Measurements from ENCODE around the gene CRIP1.

Gene CRIP1

DNA sequence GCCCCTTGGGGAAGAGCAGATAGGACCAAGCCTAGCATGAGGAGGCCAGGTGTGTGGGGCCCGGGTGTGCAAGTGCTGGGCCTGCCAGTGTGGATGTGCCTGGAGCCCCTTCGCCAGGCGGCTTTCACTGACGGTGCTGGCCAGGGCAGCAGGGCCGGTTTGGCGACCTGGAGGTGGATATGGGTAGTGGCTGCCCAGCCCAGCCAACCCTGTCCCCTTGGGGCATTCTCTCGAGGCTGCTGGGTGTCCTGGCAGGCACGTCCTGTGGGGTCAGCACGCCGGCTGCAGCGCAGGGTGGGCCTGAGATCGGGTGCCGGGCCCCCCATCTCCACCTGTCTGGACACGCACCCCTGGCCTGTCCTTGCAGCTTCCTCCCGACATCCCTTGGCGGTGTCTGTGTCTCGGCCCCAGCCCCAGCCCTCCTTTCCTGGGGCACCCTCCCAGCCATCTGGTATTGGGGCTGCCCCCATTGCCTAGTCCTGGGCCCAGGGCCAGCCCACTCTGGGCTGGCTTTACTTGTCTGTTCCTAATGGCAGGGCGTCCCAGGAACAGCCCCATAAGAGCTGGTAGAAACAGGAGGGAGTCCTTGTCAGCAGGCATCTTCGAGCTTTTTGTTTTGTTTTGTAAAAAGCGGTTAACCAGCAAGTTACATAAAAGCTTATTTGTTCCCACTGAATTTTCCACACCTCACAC is 19.3 kb upstream of the CRIP1 start:
- H2BK120ac ChIP-seq (ENCODE audit: low read depth, low read length), result no peak overlapping the region
- no peaks in the 10 kb centered on the region for H3K4me1 ChIP-seq (ENCODE audit: control insufficient read depth, low read depth, low read length)
- H3K9ac ChIP-seq (ENCODE audit: low read length), result no peak overlapping the region
- no peaks in the 10 kb centered on the region for H3K79me2 ChIP-seq (ENCODE audit: control insufficient read depth, insufficient read depth, low read length)
- no peak overlapping the region for H3K18ac ChIP-seq (ENCODE audit: low read length)
- H3K4me3 ChIP-seq (ENCODE audit: low read length), result no peak overlapping the region
- no peak overlapping the region for H3K23ac ChIP-seq (ENCODE audit: low read length)
- DNase-seq, result no peak
- H2BK5ac ChIP-seq (ENCODE audit: low read length), result no peak overlapping the region
- H3K27me3 ChIP-seq (ENCODE audit: insufficient read depth, low read length, poor library complexity), result no peaks in the 10 kb centered on the region
- no peak overlapping the region for H4K5ac ChIP-seq (ENCODE audit: low read length)
- H3K79me1 ChIP-seq (ENCODE audit: low read length), result no peaks in the 10 kb centered on the region
- WGBS (ENCODE audit: extremely low coverage, insufficient coverage, low lambda C conversion rate), result no CpG with 5 or more reads among the region's 20 CpGs
- H3K4me2 ChIP-seq (ENCODE audit: low read length), result no peak overlapping the region
- no peak overlapping the region for H4K8ac ChIP-seq (ENCODE audit: low read depth, low read length)
- H3K4ac ChIP-seq (ENCODE audit: low read depth, low read length), result no peak overlapping the region
- no peak overlapping the region for H2BK15ac ChIP-seq (replicated peaks; ENCODE audit: low read depth)
- H3K36me3 ChIP-seq (ENCODE audit: control insufficient read depth, insufficient read depth, low read length), result peaks cover 6% of the 10 kb centered on the region
- no peak overlapping the region for H2AK5ac ChIP-seq (ENCODE audit: low read length)
- no peak overlapping the region for H3K27ac ChIP-seq (ENCODE audit: low read depth, low read length)
- H3K56ac ChIP-seq (ENCODE audit: low read length), result no peak overlapping the region

DNA sequence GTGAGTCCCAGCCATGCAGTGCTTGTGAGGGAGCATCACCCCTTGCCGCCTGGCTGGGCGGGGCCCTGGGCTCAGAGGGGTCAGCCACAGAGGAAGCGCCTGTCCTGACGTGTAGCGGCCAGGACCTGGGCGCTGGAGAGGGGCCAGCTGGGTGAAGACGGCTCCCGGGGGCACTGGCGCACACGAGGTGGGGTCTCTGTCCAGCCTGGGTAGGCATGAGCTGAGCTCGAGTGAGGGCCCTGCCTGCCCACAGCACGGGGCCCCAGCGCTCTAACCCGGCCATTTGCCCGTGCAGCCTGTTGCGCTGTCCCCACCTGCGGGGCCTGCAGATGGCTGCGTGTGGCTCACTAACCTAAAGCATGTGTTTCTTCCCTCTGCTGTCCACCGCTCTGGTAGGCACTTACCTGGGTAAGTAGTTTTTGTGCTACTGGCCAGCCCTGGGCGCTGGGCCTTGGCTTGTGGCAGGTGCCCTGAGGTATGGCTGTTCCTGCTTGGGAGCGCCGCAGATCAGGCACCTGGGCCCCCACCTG is 18.7 kb upstream of the CRIP1 start:
- WGBS (ENCODE audit: extremely low coverage, insufficient coverage, low lambda C conversion rate), result no CpG with 5 or more reads among the region's 22 CpGs
- H4K8ac ChIP-seq (ENCODE audit: low read depth, low read length), result no peak overlapping the region
- H3K4me3 ChIP-seq (ENCODE audit: low read length), result no peak overlapping the region
- H3K23ac ChIP-seq (ENCODE audit: low read length), result no peak overlapping the region
- no peak overlapping the region for H2BK5ac ChIP-seq (ENCODE audit: low read length)
- no peaks in the 10 kb centered on the region for H3K79me1 ChIP-seq (ENCODE audit: low read length)
- no peak overlapping the region for H2BK15ac ChIP-seq (replicated peaks; ENCODE audit: low read depth)
- no peak overlapping the region for H3K27ac ChIP-seq (ENCODE audit: low read depth, low read length)
- H3K4ac ChIP-seq (ENCODE audit: low read depth, low read length), result no peak overlapping the region
- H3K18ac ChIP-seq (ENCODE audit: low read length), result no peak overlapping the region
- H4K5ac ChIP-seq (ENCODE audit: low read length), result no peak overlapping the region
- H2BK120ac ChIP-seq (ENCODE audit: low read depth, low read length), result no peak overlapping the region
- no peak overlapping the region for H3K4me2 ChIP-seq (ENCODE audit: low read length)
- no peak for DNase-seq
- H3K79me2 ChIP-seq (ENCODE audit: control insufficient read depth, insufficient read depth, low read length), result no peaks in the 10 kb centered on the region
- H2AK5ac ChIP-seq (ENCODE audit: low read length), result no peak overlapping the region
- H3K4me1 ChIP-seq (ENCODE audit: control insufficient read depth, low read depth, low read length), result no peaks in the 10 kb centered on the region
- H3K27me3 ChIP-seq (ENCODE audit: insufficient read depth, low read length, poor library complexity), result no peaks in the 10 kb centered on the region
- H3K9ac ChIP-seq (ENCODE audit: low read length), result no peak overlapping the region
- peaks cover 5% of the 10 kb centered on the region for H3K36me3 ChIP-seq (ENCODE audit: control insufficient read depth, insufficient read depth, low read length)
- no peak overlapping the region for H3K56ac ChIP-seq (ENCODE audit: low read length)

DNA sequence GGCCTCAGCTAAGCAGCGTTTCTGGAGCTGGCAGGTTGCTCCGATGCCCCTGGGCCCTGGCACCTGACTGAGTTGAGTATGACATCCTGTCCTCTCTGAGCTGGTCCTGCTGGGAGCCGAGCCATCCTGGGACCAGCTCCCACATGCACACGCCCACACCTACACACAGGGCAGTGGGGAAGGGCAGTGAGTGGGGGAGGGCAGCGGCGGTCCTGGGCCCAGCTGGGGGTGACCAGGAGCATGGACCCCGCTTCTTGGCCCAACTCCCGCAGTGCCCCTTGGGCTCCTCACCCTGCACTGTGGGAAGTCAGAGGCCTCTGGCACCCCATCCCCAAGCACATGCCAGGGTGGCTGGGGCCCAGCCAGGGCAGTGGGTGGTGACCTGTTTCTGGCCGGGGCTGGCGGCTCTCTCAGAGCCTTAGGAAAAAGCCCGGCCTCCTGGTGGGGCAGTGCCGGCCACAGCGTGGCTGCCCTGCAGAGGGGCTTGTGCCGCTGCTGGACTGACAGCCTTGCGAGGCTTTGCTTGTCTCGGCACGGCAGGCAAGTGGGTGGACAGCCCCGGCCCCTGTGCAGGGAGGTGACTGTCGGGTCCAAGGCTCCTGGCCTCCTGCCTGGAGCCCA is 18.0 kb upstream of the CRIP1 start:
- Histone ChIP-seq H3K79me2 (ENCODE audit: control insufficient read depth, insufficient read depth, low read length) (no peaks in the 10 kb centered on the region), H3K4me2 (ENCODE audit: low read length) (no peak overlapping the region), H3K4me1 (ENCODE audit: control insufficient read depth, low read depth, low read length) (no peaks in the 10 kb centered on the region), H3K79me1 (ENCODE audit: low read length) (no peaks in the 10 kb centered on the region), H2AK5ac (ENCODE audit: low read length) (no peak overlapping the region), H3K36me3 (ENCODE audit: control insufficient read depth, insufficient read depth, low read length) (peaks cover under 1% of the 10 kb centered on the region), H2BK120ac (ENCODE audit: low read depth, low read length) (no peak overlapping the region), H3K4me3 (ENCODE audit: low read length) (no peak overlapping the region), H3K4ac (ENCODE audit: low read depth, low read length) (no peak overlapping the region), H2BK5ac (ENCODE audit: low read length) (no peak overlapping the region), H2BK15ac (replicated peaks; ENCODE audit: low read depth) (no peak overlapping the region), H3K27ac (ENCODE audit: low read depth, low read length) (no peak overlapping the region), H3K9ac (ENCODE audit: low read length) (no peak overlapping the region), H3K18ac (ENCODE audit: low read length) (no peak overlapping the region), H3K27me3 (ENCODE audit: insufficient read depth, low read length, poor library complexity) (no peaks in the 10 kb centered on the region), H4K5ac (ENCODE audit: low read length) (no peak overlapping the region), H3K56ac (ENCODE audit: low read length) (no peak overlapping the region), H4K8ac (ENCODE audit: low read depth, low read length) (no peak overlapping the region), H3K23ac (ENCODE audit: low read length) (no peak overlapping the region)
- DNase-seq, result no peak
- no CpG with 5 or more reads among the region's 19 CpGs for WGBS (ENCODE audit: extremely low coverage, insufficient coverage, low lambda C conversion rate)

DNA sequence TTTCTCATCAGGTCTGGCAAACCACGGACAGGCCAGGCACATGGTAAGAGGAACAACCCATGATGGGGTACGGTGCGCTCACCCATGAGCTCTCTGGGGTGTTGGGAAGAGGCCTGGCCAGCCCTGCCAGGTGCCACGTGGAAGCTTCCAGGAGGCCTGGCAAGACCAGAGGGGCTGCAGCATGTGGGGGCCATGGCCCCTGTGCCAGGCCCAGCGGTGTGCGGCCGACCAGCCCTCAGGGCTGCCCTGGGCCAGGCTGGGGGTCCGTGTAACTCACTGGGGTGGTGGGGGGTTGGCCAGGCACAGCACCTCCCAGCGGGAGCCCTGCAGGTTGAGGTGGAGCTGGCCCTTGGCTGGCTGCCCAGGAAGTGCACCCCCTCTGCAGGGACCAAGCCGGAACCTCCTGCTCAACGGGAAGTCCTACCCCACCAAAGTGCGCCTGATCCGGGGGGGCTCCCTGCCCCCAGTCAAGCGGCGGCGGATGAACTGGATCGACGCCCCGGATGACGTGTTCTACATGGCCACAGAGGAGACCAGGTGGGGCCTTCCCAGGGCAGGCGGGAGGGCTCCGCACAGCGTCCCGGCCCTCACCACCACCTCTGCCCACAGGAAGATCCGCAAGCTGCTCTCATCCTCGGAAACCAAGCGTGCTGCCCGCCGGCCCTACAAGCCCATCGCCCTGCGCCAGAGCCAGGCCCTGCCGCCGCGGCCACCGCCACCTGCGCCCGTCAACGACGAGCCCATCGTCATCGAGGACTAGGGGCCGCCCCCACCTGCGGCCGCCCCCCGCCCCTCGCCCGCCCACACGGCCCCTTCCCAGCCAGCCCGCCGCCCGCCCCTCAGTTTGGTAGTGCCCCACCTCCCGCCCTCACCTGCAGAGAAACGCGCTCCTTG is 17.0 kb upstream of the CRIP1 start:
- WGBS (ENCODE audit: extremely low coverage, insufficient coverage, low lambda C conversion rate), result no CpG with 5 or more reads among the region's 54 CpGs
- no peak overlapping the region for H2BK120ac ChIP-seq (ENCODE audit: low read depth, low read length)
- H3K79me1 ChIP-seq (ENCODE audit: low read length), result no peaks in the 10 kb centered on the region
- H3K4me1 ChIP-seq (ENCODE audit: control insufficient read depth, low read depth, low read length), result no peaks in the 10 kb centered on the region
- H3K23ac ChIP-seq (ENCODE audit: low read length), result no peak overlapping the region
- no peak overlapping the region for H3K18ac ChIP-seq (ENCODE audit: low read length)
- no peak overlapping the region for H2BK15ac ChIP-seq (replicated peaks; ENCODE audit: low read depth)
- H4K8ac ChIP-seq (ENCODE audit: low read depth, low read length), result no peak overlapping the region
- no peaks in the 10 kb centered on the region for H3K36me3 ChIP-seq (ENCODE audit: control insufficient read depth, insufficient read depth, low read length)
- no peak overlapping the region for H2AK5ac ChIP-seq (ENCODE audit: low read length)
- no peak overlapping the region for H3K56ac ChIP-seq (ENCODE audit: low read length)
- no peak overlapping the region for H3K9ac ChIP-seq (ENCODE audit: low read length)
- H3K4ac ChIP-seq (ENCODE audit: low read depth, low read length), result no peak overlapping the region
- no peak for DNase-seq
- no peak overlapping the region for H3K4me2 ChIP-seq (ENCODE audit: low read length)
- H3K79me2 ChIP-seq (ENCODE audit: control insufficient read depth, insufficient read depth, low read length), result no peaks in the 10 kb centered on the region
- no peak overlapping the region for H3K4me3 ChIP-seq (ENCODE audit: low read length)
- H4K5ac ChIP-seq (ENCODE audit: low read length), result no peak overlapping the region
- H2BK5ac ChIP-seq (ENCODE audit: low read length), result no peak overlapping the region
- H3K27ac ChIP-seq (ENCODE audit: low read depth, low read length), result no peak overlapping the region
- no peaks in the 10 kb centered on the region for H3K27me3 ChIP-seq (ENCODE audit: insufficient read depth, low read length, poor library complexity)

DNA sequence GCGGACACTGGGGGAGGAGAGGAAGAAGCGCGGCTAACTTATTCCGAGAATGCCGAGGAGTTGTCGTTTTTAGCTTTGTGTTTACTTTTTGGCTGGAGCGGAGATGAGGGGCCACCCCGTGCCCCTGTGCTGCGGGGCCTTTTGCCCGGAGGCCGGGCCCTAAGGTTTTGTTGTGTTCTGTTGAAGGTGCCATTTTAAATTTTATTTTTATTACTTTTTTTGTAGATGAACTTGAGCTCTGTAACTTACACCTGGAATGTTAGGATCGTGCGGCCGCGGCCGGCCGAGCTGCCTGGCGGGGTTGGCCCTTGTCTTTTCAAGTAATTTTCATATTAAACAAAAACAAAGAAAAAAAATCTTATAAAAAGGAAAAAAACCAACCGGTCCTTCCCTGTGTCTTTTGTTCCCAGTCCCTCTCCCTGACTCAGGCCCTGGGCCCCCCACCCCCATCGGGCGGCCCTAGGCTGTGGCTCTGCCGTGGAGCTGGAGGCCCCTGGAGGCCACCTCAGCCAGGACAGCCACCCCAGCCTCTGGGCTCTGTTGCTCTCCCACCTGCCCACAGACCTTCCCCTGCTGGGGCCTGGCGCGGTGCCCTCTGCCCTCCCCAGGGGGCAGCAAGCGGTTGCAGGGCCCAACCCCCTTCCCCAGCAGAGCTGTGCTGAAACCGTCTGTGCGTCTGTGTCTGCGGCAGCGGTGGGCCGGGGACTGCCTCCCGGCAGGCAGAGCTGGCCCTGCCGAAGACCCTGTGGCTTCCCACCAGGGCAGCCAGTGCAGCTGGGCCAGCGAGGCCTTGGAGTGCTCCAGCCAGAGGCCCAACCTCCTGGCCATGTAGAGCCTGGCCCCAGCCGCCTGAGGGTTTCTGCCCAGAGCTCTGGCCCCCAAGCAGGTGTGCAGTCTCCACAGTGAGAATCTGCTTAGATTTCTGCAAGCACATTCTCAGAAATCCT is 16.1 kb upstream of the CRIP1 start:
- H3K4ac ChIP-seq (ENCODE audit: low read depth, low read length), result no peak overlapping the region
- H3K4me3 ChIP-seq (ENCODE audit: low read length), result no peak overlapping the region
- no peak overlapping the region for H2BK120ac ChIP-seq (ENCODE audit: low read depth, low read length)
- H3K4me1 ChIP-seq (ENCODE audit: control insufficient read depth, low read depth, low read length), result no peaks in the 10 kb centered on the region
- no peak overlapping the region for H4K8ac ChIP-seq (ENCODE audit: low read depth, low read length)
- no peak overlapping the region for H3K23ac ChIP-seq (ENCODE audit: low read length)
- H2BK5ac ChIP-seq (ENCODE audit: low read length), result no peak overlapping the region
- no peak for DNase-seq
- no peak overlapping the region for H4K5ac ChIP-seq (ENCODE audit: low read length)
- no peak overlapping the region for H3K27ac ChIP-seq (ENCODE audit: low read depth, low read length)
- no peaks in the 10 kb centered on the region for H3K36me3 ChIP-seq (ENCODE audit: control insufficient read depth, insufficient read depth, low read length)
- H3K79me1 ChIP-seq (ENCODE audit: low read length), result no peaks in the 10 kb centered on the region
- no peak overlapping the region for H2BK15ac ChIP-seq (replicated peaks; ENCODE audit: low read depth)
- H2AK5ac ChIP-seq (ENCODE audit: low read length), result no peak overlapping the region
- no peaks in the 10 kb centered on the region for H3K79me2 ChIP-seq (ENCODE audit: control insufficient read depth, insufficient read depth, low read length)
- no peak overlapping the region for H3K9ac ChIP-seq (ENCODE audit: low read length)
- H3K4me2 ChIP-seq (ENCODE audit: low read length), result no peak overlapping the region
- no peak overlapping the region for H3K18ac ChIP-seq (ENCODE audit: low read length)
- no peaks in the 10 kb centered on the region for H3K27me3 ChIP-seq (ENCODE audit: insufficient read depth, low read length, poor library complexity)
- no peak overlapping the region for H3K56ac ChIP-seq (ENCODE audit: low read length)
- WGBS (ENCODE audit: extremely low coverage, insufficient coverage, low lambda C conversion rate), result no CpG with 5 or more reads among the region's 34 CpGs
